ENCODE measurements around the gene ZSCAN20.
A peak's percentile ranks its signal among the peaks of the same experiment; 100 is the strongest.
"Not testable (repeated sequence)": the region's sequence is repeated elsewhere in the genome, so short reads cannot be mapped to it uniquely, and the experiment has no call there.

The ZSCAN20 gene

GRCh38 chr1:33488624-33489023 lies 16.2 kb downstream of the ZSCAN20 start:
- no peak for DNase-seq (ENCODE audit: low spot score)

GRCh38 chr1:33494929-33495328 lies 22.5 kb downstream of the ZSCAN20 start:
- DNase-seq (ENCODE audit: low spot score) = no peak

- no peak for DNase-seq (ENCODE audit: low spot score)
These were observed 25.0 kb downstream of the ZSCAN20 start for GRCh38 chr1:33497410-33497809.

- DNase-seq (ENCODE audit: low spot score) = no peak
These were observed 28.1 kb downstream of the ZSCAN20 start for GRCh38 chr1:33500547-33500946.

- no peak for DNase-seq (ENCODE audit: low spot score)
These were observed 28.9 kb downstream of the ZSCAN20 start for GRCh38 chr1:33501309-33501708.

- DNase-seq (ENCODE audit: low spot score) = no peak
These were observed 29.3 kb downstream of the ZSCAN20 start for GRCh38 chr1:33501774-33502173.

GRCh38 chr1:33502726-33503125 lies 30.3 kb downstream of the ZSCAN20 start:
- DNase-seq (ENCODE audit: low spot score) = no peak

- no peak for DNase-seq (ENCODE audit: low spot score)
These were observed 31.1 kb downstream of the ZSCAN20 start for GRCh38 chr1:33503506-33503905.

- no peak for DNase-seq (ENCODE audit: low spot score)
These were observed 35.2 kb downstream of the ZSCAN20 start for GRCh38 chr1:33507661-33508060.

GRCh38 chr1:33508151-33508550 lies 35.7 kb downstream of the ZSCAN20 start:
- DNase-seq (ENCODE audit: low spot score) = no peak

GRCh38 chr1:33509276-33509675 lies 36.8 kb downstream of the ZSCAN20 start:
- DNase-seq (ENCODE audit: low spot score) = not testable (repeated sequence)

- no peak for DNase-seq (ENCODE audit: low spot score)
These were observed 40.0 kb downstream of the ZSCAN20 start for GRCh38 chr1:33512226-33513011.

GRCh38 chr1:33515112-33515511 lies 42.7 kb downstream of the ZSCAN20 start:
- DNase-seq (ENCODE audit: low spot score) = no peak

GRCh38 chr1:33515607-33516006 lies 43.2 kb downstream of the ZSCAN20 start:
- DNase-seq (ENCODE audit: low spot score) = no peak

- DNase-seq (ENCODE audit: low spot score) = no peak
These were observed 44.0 kb downstream of the ZSCAN20 start for GRCh38 chr1:33516428-33516827.

- DNase-seq (ENCODE audit: low spot score) = no peak
These were observed 44.6 kb downstream of the ZSCAN20 start for GRCh38 chr1:33516891-33517567.

GRCh38 chr1:33517596-33518250 lies 45.3 kb downstream of the ZSCAN20 start:
- peak; percentile 46 for DNase-seq (ENCODE audit: low spot score)

- no peak for DNase-seq (ENCODE audit: low spot score)
These were observed 46.9 kb downstream of the ZSCAN20 start for GRCh38 chr1:33519240-33519884.

- no peak for DNase-seq (ENCODE audit: low spot score)
These were observed 52.1 kb downstream of the ZSCAN20 start for GRCh38 chr1:33524586-33524985.

GRCh38 chr1:33527934-33528333 lies 55.5 kb downstream of the ZSCAN20 start:
- no peak for DNase-seq (ENCODE audit: low spot score)

- DNase-seq (ENCODE audit: low spot score) = no peak
These were observed 57.5 kb downstream of the ZSCAN20 start for GRCh38 chr1:33529957-33530356.

- no peak for DNase-seq (ENCODE audit: low spot score)
These were observed 59.8 kb downstream of the ZSCAN20 start for GRCh38 chr1:33532250-33532649.

- DNase-seq (ENCODE audit: low spot score) = no peak
These were observed 60.5 kb downstream of the ZSCAN20 start for GRCh38 chr1:33532936-33533335.
